ENCODE measurements around the gene ST6GAL1. TPM values are rescaled to one million over a fixed set of nuclear protein-coding genes. Genes with fewer than 3 reads are reported as not detected.

Gene ST6GAL1
- total and polyA plus RNA-seq, 2 of the 13 experiments (the other 11 are each of a cell fraction or from before 2014, with no cell fraction given): 79.9 to 164 TPM

GRCh38 chr3:186974824-186975313, 44.5 kb downstream of the ST6GAL1 start (continued):
- TF ChIP-seq SOX13 (IDR thresholded peaks at IDR 0.05): 0 out of 2 replicates have a peak, but pooled peaks have one; percentile 61
- peak in 1 of 2 experiments; percentile 63; a peak in 1 of 4 replicates for TF ChIP-seq SOX13 (CRISPR knock-in tag; conservative IDR thresholded peaks at IDR 0.05 in 1 of 2, IDR thresholded peaks at IDR 0.05 in 1 of 2)
- TF ChIP-seq RXRB (CRISPR knock-in tag; IDR thresholded peaks at IDR 0.05; ENCODE audit: borderline replicate concordance): peak; percentile 87
- no peak for TF ChIP-seq ZNF879 (CRISPR knock-in tag; IDR thresholded peaks at IDR 0.05)
- TF ChIP-seq XBP1 (CRISPR knock-in tag; IDR thresholded peaks at IDR 0.05): no peak; the same call in 1 of the 2 replicates
- no peak for TF ChIP-seq ZNF484 (CRISPR knock-in tag; IDR thresholded peaks at IDR 0.05; ENCODE audit: borderline replicate concordance, low read depth)
- TF ChIP-seq GABPA (IDR thresholded peaks at IDR 0.05; ENCODE audit: low read depth, low read length): no peak
- TF ChIP-seq GABPA (CRISPR knock-in tag; IDR thresholded peaks at IDR 0.05; ENCODE audit: low read depth): peak; percentile 40
- no peak for TF ChIP-seq RNF2 (conservative IDR thresholded peaks at IDR 0.05; ENCODE audit: low read depth)
- no peak for TF ChIP-seq E2F1 (CRISPR knock-in tag; IDR thresholded peaks at IDR 0.05)
- TF ChIP-seq STAT6 (CRISPR knock-in tag; IDR thresholded peaks at IDR 0.05; ENCODE audit: borderline replicate concordance): no peak
- TF ChIP-seq POGK (CRISPR knock-in tag; conservative IDR thresholded peaks at IDR 0.05): 0 out of 2 replicates have a peak, but pooled peaks have one; percentile 38
- no peak for TF ChIP-seq MZF1 (CRISPR knock-in tag; IDR thresholded peaks at IDR 0.05; ENCODE audit: borderline replicate concordance)
- no peak for TF ChIP-seq PREB (CRISPR knock-in tag; IDR thresholded peaks at IDR 0.05)
- peak; percentile 16; the same call in 1 of the 2 replicates for TF ChIP-seq SMC3 (IDR thresholded peaks at IDR 0.05; ENCODE audit: low read length)
- peak; percentile 67 for TF ChIP-seq NCOA2 (CRISPR knock-in tag; IDR thresholded peaks at IDR 0.05)
- TF ChIP-seq FOSL2 (CRISPR knock-in tag; IDR thresholded peaks at IDR 0.05): 0 out of 2 replicates have a peak, but pooled peaks have one; percentile 49
- TF ChIP-seq ZNF770 (CRISPR knock-in tag; IDR thresholded peaks at IDR 0.05): no peak
- TF ChIP-seq ZNF44 (CRISPR knock-in tag; IDR thresholded peaks at IDR 0.05): peak; percentile 83; the same call in 1 of the 2 replicates

Data from HepG2 (cell line).